Smooth muscle cell (in vitro differentiated cells): ENCODE results near the gene CCR8. TPM values are rescaled to one million over a fixed set of nuclear protein-coding genes. Genes with fewer than 3 reads are reported as not detected.

Experiments
- DNase-seq: peaks from one replicate; lab custom pipeline; 2025; ENCODE audit not compliant: unreplicated experiment; lab: John Stamatoyannopoulos, UW
- H2AFZ ChIP-seq: fragments of 200-600 bp; sonication (generic); 2 replicates; pipeline ENCODE4 v1.6.0; 2016; ENCODE audit warnings: antibody characterized with exemption, low read depth, mild to moderate bottlenecking
- H3F3A ChIP-seq: fragments of 200-600 bp; sonication (generic); 2 replicates; pipeline ENCODE4 v1.6.0; 2017; ENCODE audit warnings: antibody characterized with exemption, low read depth
- H3K27ac ChIP-seq: fragments of 200-600 bp; sonication (generic); 2 replicates; pipeline ENCODE4 v1.5.1; 2016; ENCODE audit warnings: low read depth, mild to moderate bottlenecking
- H3K27me3 ChIP-seq: fragments of 200-600 bp; sonication (generic); 2 replicates; pipeline ENCODE4 v1.6.1; 2016; ENCODE audit warnings: low read depth, mild to moderate bottlenecking
- H3K36me3 ChIP-seq: fragments of 200-600 bp; sonication (generic); 2 replicates; pipeline ENCODE4 v1.5.1; 2016; ENCODE audit warnings: low read depth
- H3K4me1 ChIP-seq: fragments of 200-600 bp; sonication (generic); 2 replicates; pipeline ENCODE4 v1.5.1; 2016; ENCODE audit warnings: low read depth
- H3K4me2 ChIP-seq: fragments of 200-600 bp; sonication (generic); 2 replicates; pipeline ENCODE4 v1.6.0; 2016; ENCODE audit warnings: mild to moderate bottlenecking
- H3K4me3 ChIP-seq: fragments of 200-600 bp; sonication (generic); 2 replicates; pipeline ENCODE4 v1.5.1; 2016; ENCODE audit warnings: mild to moderate bottlenecking
- H3K79me2 ChIP-seq: fragments of 200-600 bp; sonication (generic); 2 replicates; pipeline ENCODE4 v1.6.0; 2016; ENCODE audit warnings: low read depth, mild to moderate bottlenecking
- H3K9ac ChIP-seq: fragments of 200-600 bp; sonication (generic); 2 replicates; pipeline ENCODE4 v1.6.0; 2016; ENCODE audit warnings: low read depth
- H3K9me3 ChIP-seq: fragments of 200-600 bp; sonication (generic); replicated peaks from 2 replicates; pipeline ENCODE4 v1.5.1; 2016; ENCODE audit warnings: low read depth
- H4K20me1 ChIP-seq: fragments of 200-600 bp; sonication (generic); 2 replicates; pipeline ENCODE4 v1.6.0; 2016; ENCODE audit warnings: low read depth
- CTCF ChIP-seq: fragments of 200-600 bp; sonication (generic); IDR thresholded peaks from 2 replicates; pipeline ENCODE4 v1.5.1; 2017; ENCODE audit warnings: borderline replicate concordance, mild to moderate bottlenecking, antibody characterized with exemption; ENCODE audit not compliant: insufficient read depth, poor library complexity, severe bottlenecking
- WGBS: methylation state at CpG from one replicate; pipeline ENCODE4 v1.1.7; 2016; ENCODE audit warnings: low lambda C conversion rate; 5-methylcytosine and 5-hydroxymethylcytosine counted together
- polyA plus RNA-seq: library from polyadenylated mRNA; unstranded; fragments of >200 nt; fragmentation: Nextera tagmentation; extraction: Ambion mirVana; gene quantifications from 2 replicates; pipeline ENCODE4 v1.2.1, GENCODE V29; 2016
- total RNA-seq: library from RNA; depleted of rRNA; stranded (reverse); fragments of >200 nt; gene quantifications from 2 replicates; pipeline ENCODE4 v1.2.3, GENCODE V29; 2014

The CCR8 gene
- total and polyA plus RNA-seq, 2 experiments from 2014 or later: not detected

- Histone ChIP-seq H3K79me2 (no peaks in the 10 kb centered on the region), H3K9ac (no peak overlapping the region), H2AFZ (no peak overlapping the region), H3K27ac (no peak overlapping the region), H3K4me1 (no peaks in the 10 kb centered on the region), H3K9me3 (no peaks in the 10 kb centered on the region), H3K36me3 (no peaks in the 10 kb centered on the region), H3K4me3 (no peak overlapping the region), H4K20me1 (no peaks in the 10 kb centered on the region), H3K27me3 (no peaks in the 10 kb centered on the region), H3K4me2 (no peak overlapping the region), H3F3A (no peaks in the 10 kb centered on the region)
- TF ChIP-seq CTCF: no peak
- DNase-seq: no peak
- WGBS: 96% methylated on average over 2 of the region's 2 CpGs
Observed at GRCh38 chr3:39302178-39302577, 27.3 kb upstream of the CCR8 start.

GRCh38 chr3:39313289-39313688, 16.2 kb upstream of the CCR8 start:
- H3K27ac ChIP-seq: no peak overlapping the region
- no peaks in the 10 kb centered on the region for H3K79me2 ChIP-seq
- H2AFZ ChIP-seq: no peak overlapping the region
- no peak overlapping the region for H3K9ac ChIP-seq
- no peaks in the 10 kb centered on the region for H3K27me3 ChIP-seq
- no peak for TF ChIP-seq CTCF
- H3K4me1 ChIP-seq: no peaks in the 10 kb centered on the region
- H4K20me1 ChIP-seq: no peaks in the 10 kb centered on the region
- no peak for DNase-seq
- no peak overlapping the region for H3K4me3 ChIP-seq
- H3F3A ChIP-seq: no peaks in the 10 kb centered on the region
- no peaks in the 10 kb centered on the region for H3K9me3 ChIP-seq
- no peaks in the 10 kb centered on the region for H3K36me3 ChIP-seq
- no peak overlapping the region for H3K4me2 ChIP-seq

GRCh38 chr3:39315420-39315819, 14.1 kb upstream of the CCR8 start:
- Histone ChIP-seq H3K4me2 (no peak overlapping the region), H3K9me3 (no peaks in the 10 kb centered on the region), H3K79me2 (no peaks in the 10 kb centered on the region), H3K4me1 (no peaks in the 10 kb centered on the region), H4K20me1 (no peaks in the 10 kb centered on the region), H3K9ac (no peak overlapping the region), H2AFZ (no peak overlapping the region), H3K27ac (no peak overlapping the region), H3K4me3 (no peak overlapping the region), H3F3A (no peaks in the 10 kb centered on the region), H3K27me3 (no peaks in the 10 kb centered on the region), H3K36me3 (no peaks in the 10 kb centered on the region)
- DNase-seq: no peak
- WGBS: 93% methylated on average over 1 of the region's 1 CpG
- no peak for TF ChIP-seq CTCF

- Histone ChIP-seq H3K4me1 (no peaks in the 10 kb centered on the region), H3K27ac (no peak overlapping the region), H3K79me2 (no peaks in the 10 kb centered on the region), H3K4me3 (no peak overlapping the region), H3K9me3 (no peaks in the 10 kb centered on the region), H3K9ac (no peak overlapping the region), H3K4me2 (no peak overlapping the region), H2AFZ (no peak overlapping the region), H3F3A (no peaks in the 10 kb centered on the region), H3K27me3 (no peaks in the 10 kb centered on the region), H3K36me3 (no peaks in the 10 kb centered on the region), H4K20me1 (no peaks in the 10 kb centered on the region)
- DNase-seq: no peak
- TF ChIP-seq CTCF: no peak
- WGBS: 91% methylated on average over 2 of the region's 2 CpGs
Observed at GRCh38 chr3:39317571-39318169, 11.8 kb upstream of the CCR8 start.
